HG03066 (cell line): ENCODE results near the gene SLC17A6.

Source experiments
- ATAC-seq: cut with Tn5 transposase; IDR thresholded peaks from one replicate; pipeline ENCODE4 v1.9.1; 2021; ENCODE audit warnings: low read depth; ENCODE audit not compliant: unreplicated experiment

SLC17A6 gene

GRCh38 chr11:22389526-22390282 lies 51.5 kb downstream of the SLC17A6 start:
- ATAC-seq: no peak

DNA sequence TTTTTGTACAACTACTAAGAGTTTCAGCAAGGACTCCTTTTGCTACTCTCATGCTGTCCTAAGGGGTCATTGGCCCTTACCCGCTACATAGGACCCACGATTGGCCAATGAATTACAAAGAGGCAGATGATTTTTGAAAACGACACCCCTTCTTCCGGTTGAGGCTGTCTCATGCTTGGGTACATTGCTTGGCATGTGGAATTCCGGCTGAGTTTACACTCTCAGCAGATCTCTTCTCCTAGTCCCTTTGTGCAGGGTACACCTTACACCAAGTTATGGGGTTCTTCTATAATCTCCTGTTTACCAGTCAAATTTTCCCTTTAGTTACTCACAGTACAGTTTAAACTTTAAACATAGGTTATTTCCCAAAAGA lies 52.1 kb downstream of the SLC17A6 start:
- ATAC-seq: no peak

DNA sequence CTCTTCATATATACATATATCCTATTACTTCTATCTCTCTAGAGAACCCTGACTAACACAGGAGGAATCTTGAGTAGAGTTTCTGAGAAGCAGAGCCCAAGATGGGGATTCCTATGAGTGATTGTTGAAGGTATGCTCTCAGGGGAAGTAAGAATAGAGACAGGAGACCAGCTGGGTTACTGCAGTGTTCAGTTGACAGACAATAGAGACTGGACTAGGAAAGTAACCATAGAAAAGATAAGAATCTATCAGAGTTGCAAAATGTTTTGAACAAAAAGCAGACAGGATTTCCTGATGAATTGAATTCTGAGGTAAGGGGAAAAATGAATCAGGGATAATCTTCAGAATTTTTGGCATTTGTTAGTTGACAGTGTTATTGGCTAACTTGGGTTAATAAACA lies 54.4 kb downstream of the SLC17A6 start:
- ATAC-seq: no peak

- no peak for ATAC-seq
Observed at GRCh38 chr11:22405377-22405776, 67.2 kb downstream of the SLC17A6 start.

GRCh38 chr11:22407267-22407666 lies 69.1 kb downstream of the SLC17A6 start:
- no peak for ATAC-seq

GRCh38 chr11:22407921-22408320 lies 69.7 kb downstream of the SLC17A6 start:
- ATAC-seq: no peak

DNA sequence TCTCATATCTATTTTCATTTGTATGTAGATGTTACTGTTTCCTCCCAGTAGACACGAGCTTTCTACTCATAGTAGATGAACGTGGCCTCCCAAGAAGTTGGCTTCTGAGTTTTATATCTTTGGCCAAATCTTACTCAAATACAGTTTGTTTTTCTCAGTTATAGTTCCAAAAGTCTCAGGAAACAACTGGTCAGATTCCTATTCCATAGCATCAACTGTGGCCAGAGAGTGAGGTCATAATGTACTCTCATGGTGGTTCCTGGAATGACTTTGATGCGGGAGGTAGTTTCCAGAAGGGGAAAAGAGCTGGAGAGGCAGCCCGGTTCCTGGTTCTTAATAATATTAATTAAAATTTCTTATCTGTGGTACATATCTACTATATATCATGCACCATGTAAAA lies 77.3 kb downstream of the SLC17A6 start:
- no peak for ATAC-seq

- ATAC-seq: no peak
Observed at GRCh38 chr11:22416462-22416861, 78.3 kb downstream of the SLC17A6 start.

DNA sequence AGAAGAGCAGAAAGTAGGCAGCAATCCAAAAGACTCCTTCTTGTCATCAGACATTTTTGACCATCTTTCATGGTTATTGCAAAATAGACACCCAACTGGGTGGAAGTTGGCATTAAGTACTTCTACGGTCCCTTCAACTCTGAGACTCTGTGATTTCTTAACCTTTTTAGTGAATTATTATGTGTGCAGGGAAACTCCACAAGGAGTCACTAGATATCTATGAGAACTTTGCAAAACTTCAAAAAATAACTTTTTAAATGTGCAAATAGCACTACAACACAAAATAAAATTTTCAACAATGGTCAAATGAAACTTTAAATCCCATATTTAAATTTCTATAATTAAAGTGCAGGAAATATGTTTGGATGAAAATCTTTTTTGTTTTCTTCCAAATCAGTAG lies 88.7 kb downstream of the SLC17A6 start:
- ATAC-seq: no peak
